Stimulated activated CD8-positive, alpha-beta memory T cell treated with anti-CD3 and anti-CD28 coated beads, Interleukin-12 subunit alpha, Interleukin-12 subunit beta, amount 100 ng/mL, for 24 hours (primary cell): ENCODE results near the gene FAM13A.
"Not testable (repeated sequence)": the region's sequence is repeated elsewhere in the genome, so short reads cannot be mapped to it uniquely, and the experiment has no call there.

ENCODE experiments used
- DNase-seq: peaks from one replicate; pipeline ENCODE4 v3.0.0-alpha.2; 2020; ENCODE audit errors: extremely low read depth

Gene FAM13A

DNA sequence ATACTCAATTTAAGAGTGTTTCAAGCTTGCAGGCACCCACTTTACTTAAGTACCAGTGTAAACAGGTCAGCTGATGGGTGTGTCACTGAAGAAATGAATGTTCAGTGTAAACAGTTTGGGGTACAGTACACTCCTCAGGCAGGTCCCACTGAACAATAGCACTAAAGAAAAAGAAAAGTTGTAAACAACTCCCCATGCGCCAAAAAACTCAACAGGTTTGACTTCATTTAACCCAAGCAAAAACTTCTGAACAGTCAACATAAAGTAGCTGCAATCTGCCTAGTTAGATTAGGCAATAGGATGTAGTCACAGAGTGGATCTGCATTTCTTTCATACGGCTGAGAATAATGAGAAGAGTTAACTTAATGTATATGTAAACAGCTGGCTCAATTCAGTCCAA, 93.2 kb downstream of the FAM13A start:
- no peak for DNase-seq

- DNase-seq, result no peak
Measured at GRCh38 chr4:88962396-88962795, 94.6 kb downstream of the FAM13A start.

- no peak for DNase-seq
Measured at GRCh38 chr4:88960576-88960975, 96.4 kb downstream of the FAM13A start.

GRCh38 chr4:88958080-88958479, 98.9 kb downstream of the FAM13A start:
- no peak for DNase-seq

DNA sequence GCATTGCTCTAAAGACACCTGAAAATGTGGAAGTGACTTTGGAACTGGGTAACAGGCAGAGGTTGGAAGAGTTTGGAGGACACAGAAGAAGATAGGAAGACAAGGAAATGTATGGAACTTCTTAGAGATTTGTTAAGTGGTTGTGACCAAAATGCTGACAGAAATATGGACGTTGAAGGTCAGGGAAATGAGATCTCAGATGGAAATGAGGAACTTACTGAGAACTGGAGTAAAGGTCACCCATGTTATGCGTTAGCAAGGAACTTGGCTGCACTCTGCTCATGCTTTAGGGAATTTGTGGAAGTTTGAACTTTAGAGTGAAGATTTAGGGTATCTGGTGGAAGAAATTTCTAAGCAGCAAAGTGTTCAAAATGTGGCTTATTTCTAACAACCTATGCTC, 99.4 kb downstream of the FAM13A start:
- DNase-seq, result no peak

DNA sequence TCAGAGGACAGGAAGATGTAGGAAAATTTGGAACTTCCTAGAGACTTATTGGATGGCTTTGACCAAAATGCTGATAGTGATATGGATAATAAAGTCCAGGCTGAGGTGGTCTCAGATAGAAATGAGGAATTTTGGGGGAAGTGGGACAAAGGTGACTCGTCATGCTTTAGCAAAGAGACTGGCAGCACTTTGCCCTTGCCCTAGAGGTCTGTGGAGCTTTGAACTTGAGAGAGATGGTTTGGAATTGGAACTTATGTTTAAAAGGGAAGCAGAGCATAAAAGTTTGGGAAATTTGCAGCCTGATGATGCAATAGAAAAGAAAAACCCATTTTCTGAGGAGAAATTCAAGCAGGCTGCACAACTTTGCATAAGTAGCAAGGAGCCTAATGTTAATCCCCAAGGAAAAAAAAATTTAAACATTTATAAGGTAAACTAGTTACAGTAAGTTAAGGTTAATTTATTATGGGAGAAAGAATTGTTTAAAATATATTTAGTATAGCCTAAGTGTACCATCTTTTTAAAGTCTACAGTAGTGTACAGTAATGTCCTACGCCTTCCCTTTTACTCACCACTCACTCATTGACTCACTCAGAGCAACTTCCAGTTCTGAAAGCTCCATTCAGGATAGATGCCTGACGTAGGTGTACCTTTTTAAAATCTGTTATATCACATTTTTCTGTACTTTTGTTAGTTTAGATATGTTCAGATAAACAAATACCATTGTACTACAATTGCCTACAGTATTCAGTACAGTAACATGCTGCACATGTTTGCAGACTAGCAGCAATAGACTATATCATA, 101.2 kb downstream of the FAM13A start:
- no peak for DNase-seq

DNA sequence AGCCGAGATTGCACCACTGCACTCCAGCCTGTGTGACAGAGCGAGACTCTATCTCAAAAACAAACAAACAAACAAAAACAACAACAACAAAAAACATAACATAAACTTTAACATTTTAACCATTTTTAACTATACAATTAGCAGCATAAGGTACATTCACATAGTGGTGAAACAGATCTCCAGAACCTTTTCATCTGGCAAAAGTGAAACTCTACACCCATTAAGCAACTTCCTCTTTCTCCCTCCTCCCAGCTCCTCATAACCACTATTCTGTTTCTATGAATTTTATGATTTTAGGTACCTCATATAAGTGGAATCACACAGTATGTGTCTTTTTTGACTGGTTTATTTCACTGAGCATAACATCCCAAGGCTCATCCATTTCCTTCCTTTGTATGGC, 103.6 kb downstream of the FAM13A start:
- DNase-seq, result no peak

DNA sequence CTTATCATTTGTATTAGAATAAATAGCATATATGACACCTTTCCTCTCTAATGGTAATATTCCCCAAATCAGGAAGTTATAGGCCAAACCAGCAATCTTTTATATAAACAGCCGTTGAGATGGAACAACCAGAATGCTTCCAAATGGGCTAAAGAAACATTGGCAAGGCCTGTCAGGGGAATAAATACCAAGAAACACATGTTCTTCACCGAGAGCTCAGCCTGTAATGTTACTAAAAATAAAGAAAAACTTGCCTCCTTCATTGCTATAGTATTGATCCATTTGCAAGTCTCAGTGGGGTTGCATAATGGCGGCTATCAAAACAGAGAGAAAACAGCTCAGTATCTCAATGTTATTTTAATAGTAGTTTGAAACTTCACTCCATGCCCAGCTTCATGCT, 104.9 kb downstream of the FAM13A start:
- no peak for DNase-seq

GRCh38 chr4:88949605-88950004, 107.4 kb downstream of the FAM13A start:
- DNase-seq, result no peak

GRCh38 chr4:88940506-88940905, 116.5 kb downstream of the FAM13A start:
- no peak for DNase-seq

DNA sequence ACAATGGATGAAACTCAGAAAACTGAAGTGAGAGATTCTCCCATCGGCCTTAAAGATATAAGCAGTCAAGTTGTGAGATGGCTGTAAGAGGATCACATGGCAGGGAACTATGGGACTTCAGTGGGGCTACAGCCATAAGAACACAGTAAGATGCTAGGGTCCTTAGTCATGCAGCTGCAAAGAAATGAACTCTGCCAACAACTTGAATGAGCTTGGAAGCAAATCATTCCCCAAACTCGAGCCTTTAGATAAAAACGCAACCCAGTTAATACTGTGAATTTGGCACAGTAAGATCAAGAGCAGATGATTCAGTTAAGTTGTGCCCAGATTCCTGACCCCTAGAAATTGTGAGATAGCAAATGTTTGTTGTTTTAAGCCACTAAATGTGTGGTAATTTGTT, 117.3 kb downstream of the FAM13A start:
- no peak for DNase-seq

DNA sequence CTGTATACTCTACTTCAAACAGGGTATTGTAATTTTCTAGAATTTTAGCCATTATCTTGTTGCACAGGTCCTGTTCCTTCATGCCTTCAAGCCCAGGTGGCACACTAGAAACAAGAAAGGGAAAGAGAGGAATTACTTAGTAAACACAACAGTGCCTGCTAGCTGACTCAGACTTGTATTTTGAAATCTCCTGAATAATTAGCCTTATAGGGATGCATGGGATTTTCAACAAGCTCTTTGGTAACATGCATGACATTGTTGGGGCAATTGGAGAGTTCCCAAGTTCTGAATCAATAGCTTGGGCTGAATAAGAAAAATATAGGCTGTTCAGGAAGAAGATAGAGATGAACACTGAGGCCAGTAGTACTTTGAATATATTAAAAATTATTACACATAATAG, 118.8 kb downstream of the FAM13A start:
- DNase-seq, result no peak

DNA sequence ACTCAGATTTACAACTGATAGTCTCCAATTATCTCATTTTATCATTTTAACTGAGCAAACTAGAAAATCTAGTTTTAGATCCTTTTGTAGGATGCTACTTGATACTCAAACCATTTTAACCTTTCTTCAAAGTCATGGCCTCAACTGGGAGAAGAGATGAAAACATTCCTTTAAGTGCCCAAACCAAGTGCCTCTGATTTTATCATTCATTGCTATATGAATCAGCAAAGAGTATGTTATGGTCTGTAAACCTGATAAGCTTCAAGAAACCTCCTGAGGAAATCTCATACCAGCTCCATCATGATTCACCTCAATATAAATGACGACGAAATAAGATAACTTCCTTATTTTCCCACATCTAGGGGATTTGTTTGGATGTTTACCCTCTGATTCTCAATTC, 119.9 kb downstream of the FAM13A start:
- no peak for DNase-seq

GRCh38 chr4:88933414-88934160, 123.4 kb downstream of the FAM13A start:
- no peak for DNase-seq

- DNase-seq, result no peak
Measured at GRCh38 chr4:88928852-88929251, 128.1 kb downstream of the FAM13A start.

- no peak for DNase-seq
Measured at GRCh38 chr4:88927420-88927819, 129.6 kb downstream of the FAM13A start.

DNA sequence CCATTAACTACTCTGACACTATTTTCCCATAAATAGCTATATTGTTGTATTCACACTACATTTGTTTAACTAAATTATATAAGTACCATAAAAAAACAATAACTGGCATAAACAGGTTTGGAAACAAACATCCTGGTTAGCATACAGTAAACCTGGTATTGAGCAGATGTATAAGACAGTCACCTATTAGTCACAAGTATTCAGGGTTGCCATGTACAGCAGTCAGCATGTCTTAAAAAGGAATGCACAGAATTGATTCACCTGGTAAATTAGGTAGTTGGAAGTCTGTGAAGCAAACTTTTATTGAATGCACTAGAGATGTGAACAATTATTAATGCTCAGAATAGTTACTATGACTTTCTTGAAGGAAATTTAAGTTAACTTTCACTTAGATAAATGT, 137.9 kb downstream of the FAM13A start:
- no peak for DNase-seq

GRCh38 chr4:88913181-88913580, 143.8 kb downstream of the FAM13A start:
- DNase-seq, result not testable (repeated sequence)

DNA sequence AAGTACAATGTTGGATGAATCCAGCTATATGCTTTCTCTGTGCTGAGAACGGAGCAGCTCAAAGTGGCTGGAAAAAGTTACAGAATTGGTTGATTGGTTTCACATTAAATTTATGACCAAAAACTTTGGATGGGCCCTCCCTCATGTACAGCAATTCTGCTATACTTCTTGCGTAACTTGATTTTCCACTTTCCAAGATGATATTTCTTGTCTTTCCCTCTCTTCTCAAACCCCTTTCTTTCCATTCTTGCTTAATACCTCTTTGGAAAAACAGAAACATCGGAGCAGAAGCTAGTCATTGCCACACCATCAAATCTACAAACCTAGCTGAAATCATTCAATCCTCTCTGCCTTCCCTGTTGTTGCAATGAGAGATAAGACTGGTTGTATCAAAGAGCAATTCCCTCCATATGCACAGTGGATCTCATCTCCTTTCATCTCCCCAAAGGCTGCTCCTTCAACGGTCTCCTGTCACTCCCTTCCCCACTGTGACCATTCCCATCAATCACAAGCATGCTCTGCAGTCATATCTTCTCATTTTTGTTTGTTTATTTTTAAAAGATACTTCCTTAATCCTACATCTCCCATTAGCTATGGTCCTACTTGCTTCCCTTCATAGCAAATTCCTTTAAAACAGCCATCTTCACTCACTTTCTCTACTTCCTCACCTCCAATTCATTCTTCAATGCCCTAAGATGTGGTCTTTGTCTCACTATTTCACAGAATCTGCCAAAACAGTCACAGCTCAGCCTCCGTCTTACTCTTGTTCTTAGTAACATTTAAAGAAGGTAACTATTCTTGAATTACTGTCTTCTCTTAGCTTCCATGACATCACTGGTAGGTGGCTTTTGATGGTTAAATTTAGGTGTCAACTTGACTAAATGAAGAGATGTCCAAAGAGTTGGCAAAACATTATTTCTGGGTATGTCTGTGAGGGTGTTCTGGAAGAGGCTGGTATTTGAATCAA, 145.5 kb downstream of the FAM13A start:
- DNase-seq, result no peak

- DNase-seq, result no peak
Measured at GRCh38 chr4:88910101-88910500, 146.9 kb downstream of the FAM13A start.

GRCh38 chr4:88908521-88908920, 148.5 kb downstream of the FAM13A start:
- DNase-seq, result no peak

- no peak for DNase-seq
Measured at GRCh38 chr4:88908003-88908402, 149.0 kb downstream of the FAM13A start.
